WTC11 (cell line): ENCODE data around the gene HRH1. TPM values are rescaled to one million over a fixed set of nuclear protein-coding genes. Genes with fewer than 3 reads are reported as not detected.

Source experiments
- ATAC-seq: fragments of 200-7000 bp; cut with Tn5 transposase; 2 replicates; pipeline ENCODE4 v1.10.0; 2021; ENCODE audit warnings: mild to moderate bottlenecking, moderate library complexity
- CTCF ChIA-PET: fragments of 300-600 bp; sonication (Branson Sonifier 250); formaldehyde crosslinking; loops from one replicate; lab custom pipeline; 2021; ENCODE audit warnings: antibody characterized with exemption; lab: Charles Lee
- POLR2A ChIA-PET: fragments of 350-600 bp; sonication (Branson Sonifier 250); formaldehyde crosslinking; loops from one replicate; lab custom pipeline; 2021; ENCODE audit warnings: antibody characterized with exemption; lab: Charles Lee
- DNase-seq: peaks from one replicate; pipeline ENCODE4 v3.0.0; 2021; ENCODE audit warnings: low spot score
- H3K27ac Mint-ChIP-seq: 2 replicates; pipeline ENCODE4 v1.8.0; 2021; ENCODE audit warnings: mixed read lengths
- H3K27me3 Mint-ChIP-seq: 2 replicates; pipeline ENCODE4 v1.8.0; 2021; ENCODE audit warnings: low read depth, mild to moderate bottlenecking, moderate library complexity, mixed read lengths
- H3K36me3 Mint-ChIP-seq: 2 replicates; pipeline ENCODE4 v1.8.0; 2021; ENCODE audit warnings: mixed read lengths
- H3K4me1 Mint-ChIP-seq: 2 replicates; pipeline ENCODE4 v1.8.0; 2022; ENCODE audit warnings: mixed read lengths
- H3K4me3 Mint-ChIP-seq: 2 replicates; pipeline ENCODE4 v1.8.0; 2021; ENCODE audit warnings: mild to moderate bottlenecking, moderate library complexity, mixed read lengths
- H3K9me3 Mint-ChIP-seq: 2 replicates; pipeline ENCODE4 v1.8.0; 2021; ENCODE audit warnings: mixed read lengths
- AR ChIP-seq: fragments of 250-450 bp; sonication (Bioruptor Pico); IDR thresholded peaks from 2 replicates; pipeline ENCODE4 v1.9.0; 2021; ENCODE audit warnings: mild to moderate bottlenecking
- ARID4B ChIP-seq: sonication (generic); formaldehyde crosslinking; IDR thresholded peaks from 2 replicates; pipeline ENCODE4 v1.8.0; 2023; ENCODE audit warnings: missing genetic modification reagents, mild to moderate bottlenecking, borderline replicate concordance
- ATF6 ChIP-seq: sonication (generic); formaldehyde crosslinking; IDR thresholded peaks from 2 replicates; pipeline ENCODE4 v1.8.1; 2023; ENCODE audit warnings: mild to moderate bottlenecking, missing genetic modification reagents
- CBFB ChIP-seq: sonication (generic); formaldehyde crosslinking; IDR thresholded peaks from 2 replicates; pipeline ENCODE4 v1.8.1; 2022; ENCODE audit warnings: mild to moderate bottlenecking, low read depth, missing genetic modification reagents
- IRF1 ChIP-seq: sonication (generic); formaldehyde crosslinking; IDR thresholded peaks from 2 replicates; pipeline ENCODE4 v1.8.0; 2023; ENCODE audit warnings: missing genetic modification reagents
- MYBL2 ChIP-seq: sonication (generic); formaldehyde crosslinking; IDR thresholded peaks from 2 replicates; pipeline ENCODE4 v1.8.1; 2023; ENCODE audit warnings: mild to moderate bottlenecking, moderate library complexity, missing genetic modification reagents
- NFYB ChIP-seq: sonication (generic); formaldehyde crosslinking; conservative IDR thresholded peaks from 2 replicates; pipeline ENCODE4 v1.8.0; 2022; ENCODE audit warnings: low read depth, missing genetic modification reagents
- PRRX2 ChIP-seq: fragments of 250-450 bp; sonication (Bioruptor Pico); IDR thresholded peaks from 2 replicates; pipeline ENCODE4 v1.8.0; 2021; ENCODE audit warnings: mild to moderate bottlenecking
- ZNF416 ChIP-seq: fragments of 250-450 bp; sonication (Bioruptor Pico); IDR thresholded peaks from 2 replicates; pipeline ENCODE4 v1.9.0; 2021; ENCODE audit warnings: mild to moderate bottlenecking, inconsistent platforms
- ZNF423 ChIP-seq: fragments of 250-450 bp; sonication (Bioruptor Pico); IDR thresholded peaks from 2 replicates; pipeline ENCODE4 v2.1.2; 2022; ENCODE audit warnings: mild to moderate bottlenecking, moderate library complexity
- total RNA-seq: library from RNA; stranded (reverse); gene quantifications from 3 replicates; pipeline ENCODE4 v1.2.3, GENCODE V29; 2021

The HRH1 gene
- total RNA-seq, 1 experiment from 2014 or later, result not detected

GRCh38 chr3:11136830-11137626 is 17.3 kb upstream of the HRH1 start:
- DNase-seq (no peak), ATAC-seq (peak; percentile 86)
- Mint-ChIP-seq H3K9me3 (peaks cover 8% of the 10 kb centered on the region), H3K27ac (no peak overlapping the region), H3K36me3 (no peaks in the 10 kb centered on the region), H3K4me1 (no peaks in the 10 kb centered on the region), H3K4me3 (no peak overlapping the region), H3K27me3 (no peaks in the 10 kb centered on the region)
- ChIA-PET CTCF (no interaction called here), POLR2A (no interaction called here)
- TF ChIP-seq CBFB (CRISPR knock-in tag) (no peak), NFYB (CRISPR knock-in tag) (peak; percentile 53)

- H3K4me3 Mint-ChIP-seq, result no peak overlapping the region
- CTCF ChIA-PET, result no interaction called here
- peaks cover 8% of the 10 kb centered on the region for H3K9me3 Mint-ChIP-seq
- H3K27me3 Mint-ChIP-seq, result peaks cover under 1% of the 10 kb centered on the region; the same call in 1 of the 2 replicates
- ATAC-seq (no peak), DNase-seq (no peak)
- POLR2A ChIA-PET, result no interaction called here
- TF ChIP-seq MYBL2 (CRISPR knock-in tag), result no peak
- no peak for TF ChIP-seq AR
- no peak for TF ChIP-seq ZNF416 (CRISPR knock-in tag)
- no peak for TF ChIP-seq IRF1 (CRISPR knock-in tag)
- TF ChIP-seq ARID4B (CRISPR knock-in tag), result no peak
- no peak for TF ChIP-seq PRRX2 (CRISPR knock-in tag)
- no peaks in the 10 kb centered on the region for H3K36me3 Mint-ChIP-seq
- H3K4me1 Mint-ChIP-seq, result no peaks in the 10 kb centered on the region
- no peak overlapping the region for H3K27ac Mint-ChIP-seq
Measured at GRCh38 chr3:11137627-11137959, 16.7 kb upstream of the HRH1 start.

- TF ChIP-seq CBFB (CRISPR knock-in tag) (no peak), ATF6 (no peak), ZNF423 (CRISPR knock-in tag) (no peak), ZNF416 (CRISPR knock-in tag) (no peak), ARID4B (CRISPR knock-in tag) (no peak)
- H3K27ac Mint-ChIP-seq, result no peak overlapping the region
- peaks cover 8% of the 10 kb centered on the region for H3K9me3 Mint-ChIP-seq
- peaks cover 3% of the 10 kb centered on the region; the same call in 1 of the 2 replicates for H3K27me3 Mint-ChIP-seq
- POLR2A ChIA-PET, result no interaction called here
- H3K4me3 Mint-ChIP-seq, result no peak overlapping the region
- no peaks in the 10 kb centered on the region for H3K4me1 Mint-ChIP-seq
- DNase-seq (no peak), ATAC-seq (no peak)
- CTCF ChIA-PET, result interaction anchor here (0.6 kb wide), 1 partner anchor 98 kb away, joined by 3 read pairs; no protein-coding TSS in a partner anchor
- H3K36me3 Mint-ChIP-seq, result no peaks in the 10 kb centered on the region
Measured at GRCh38 chr3:11138371-11138770, 15.9 kb upstream of the HRH1 start.
